ENCODE results near the gene DGAT2.

Gene DGAT2

DNA sequence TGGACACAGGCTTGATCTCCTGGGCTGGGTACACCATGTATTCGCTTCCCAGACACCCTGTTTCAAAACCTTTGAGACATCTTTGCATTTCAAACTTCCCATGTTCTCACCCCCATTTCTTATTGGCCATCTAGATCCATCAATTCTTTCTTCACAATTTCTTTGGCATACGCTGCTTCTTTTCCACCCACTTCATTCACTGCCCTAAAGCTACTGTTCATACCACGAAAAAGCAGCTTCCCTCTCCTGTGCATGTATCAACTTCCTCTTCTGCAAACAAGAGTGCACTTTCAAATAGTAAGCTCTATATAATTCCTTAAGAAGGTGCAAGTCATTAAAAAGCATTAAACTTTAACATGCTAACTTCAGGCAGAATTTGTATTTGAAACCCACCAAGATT lies 67.8 kb downstream of the DGAT2 start:
- no peak for TF ChIP-seq CTCF (IDR thresholded peaks at IDR 0.05; ENCODE audit: control extremely low read depth, extremely low read depth, low read depth, missing control alignments)
- ChIA-PET CTCF (interaction anchor here (1.0 to 2.7 kb wide), 9 partner anchors 9 to 316 kb away, joined by 3 to 9 read pairs (median 4); no protein-coding TSS in a partner anchor), POLR2A (interaction anchor here (0.6 kb wide), 2 partner anchors 23 to 320 kb away, joined by 4 to 8 read pairs; no protein-coding TSS in a partner anchor)
- no peak for DNase-seq (ENCODE audit: extremely low spot score)

GRCh38 chr11:75839851-75840250 lies 71.3 kb downstream of the DGAT2 start:
- ChIA-PET CTCF (interaction anchor here (0.8 to 1.9 kb wide), 3 partner anchors 7 to 37 kb away, joined by 3 to 6 read pairs (median 6); no protein-coding TSS in a partner anchor), POLR2A (no interaction called here)
- DNase-seq (ENCODE audit: extremely low spot score): no peak
- no peak for TF ChIP-seq CTCF (IDR thresholded peaks at IDR 0.05; ENCODE audit: control extremely low read depth, extremely low read depth, low read depth, missing control alignments)

GRCh38 chr11:75840522-75840921 lies 71.9 kb downstream of the DGAT2 start:
- CTCF ChIA-PET: interaction anchor here (1.3 to 1.9 kb wide), 3 partner anchors 8 to 38 kb away, joined by 3 to 6 read pairs (median 6); no protein-coding TSS in a partner anchor

GRCh38 chr11:75841739-75842138 lies 73.2 kb downstream of the DGAT2 start:
- ChIA-PET CTCF (interaction anchor here (1.3 to 1.7 kb wide), 2 partner anchors 9 to 10 kb away, joined by 3 to 6 read pairs; no protein-coding TSS in a partner anchor), POLR2A (no interaction called here)
- no peak for DNase-seq (ENCODE audit: extremely low spot score)
- no peak for TF ChIP-seq CTCF (IDR thresholded peaks at IDR 0.05; ENCODE audit: control extremely low read depth, extremely low read depth, low read depth, missing control alignments)

More at GRCh38 chr11:75840522-75840921, 71.9 kb downstream of the DGAT2 start:
- POLR2A ChIA-PET: no interaction called here
- DNase-seq (ENCODE audit: extremely low spot score): no peak
- no peak for TF ChIP-seq CTCF (IDR thresholded peaks at IDR 0.05; ENCODE audit: control extremely low read depth, extremely low read depth, low read depth, missing control alignments)

DNA sequence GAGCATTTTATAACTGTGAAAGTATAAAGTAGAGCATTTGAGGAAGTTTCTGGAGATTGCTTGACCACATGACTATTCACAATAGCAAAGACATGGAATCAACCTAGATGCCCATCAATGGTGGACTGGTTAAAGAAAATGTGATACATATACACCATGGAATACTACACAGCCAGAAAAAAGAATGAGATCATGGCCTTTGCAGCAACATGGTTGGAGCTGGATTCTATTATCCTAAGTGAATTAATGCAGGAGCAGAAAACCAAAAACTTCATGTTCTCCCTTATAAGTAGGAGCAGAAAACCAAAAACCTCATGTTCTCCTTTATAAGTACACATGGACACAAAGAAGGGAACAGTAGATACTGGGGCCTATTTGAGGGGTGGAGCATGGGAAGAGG lies 76.7 kb downstream of the DGAT2 start:
- POLR2A ChIA-PET: no interaction called here

DNA sequence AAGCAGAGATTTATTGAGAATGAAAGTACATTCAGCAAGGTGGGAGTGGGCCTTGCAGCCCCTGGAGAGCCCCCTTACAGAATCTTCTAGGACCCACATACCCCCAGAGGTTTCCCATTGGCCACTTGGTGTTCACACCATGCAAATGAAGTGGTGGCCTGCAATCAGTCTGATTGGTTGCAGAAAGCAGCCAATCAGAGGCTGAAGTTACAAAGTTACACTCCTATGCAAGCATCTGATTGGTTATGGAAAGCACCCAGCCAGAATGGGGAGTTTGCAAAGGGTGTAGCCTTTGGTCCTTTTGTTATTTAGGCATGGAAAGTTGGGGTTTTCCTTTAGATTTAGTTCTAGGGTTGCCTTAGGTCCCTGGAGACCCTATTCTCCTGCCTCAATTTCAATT lies 81.3 kb downstream of the DGAT2 start:
- DNase-seq (ENCODE audit: extremely low spot score): no peak
- CTCF ChIA-PET: interaction anchor here (1.4 to 7.9 kb wide), 2 partner anchors 18 to 302 kb away, joined by 5 to 92 read pairs; no protein-coding TSS in a partner anchor
- POLR2A ChIA-PET: no interaction called here
- no peak for TF ChIP-seq CTCF (IDR thresholded peaks at IDR 0.05; ENCODE audit: control extremely low read depth, extremely low read depth, low read depth, missing control alignments)

More for the DNA sequence above, 76.7 kb downstream of the DGAT2 start:
- CTCF ChIA-PET: interaction anchor here (1.4 to 1.5 kb wide), 2 partner anchors 13 to 23 kb away, joined by 3 to 7 read pairs; no protein-coding TSS in a partner anchor
- DNase-seq (ENCODE audit: extremely low spot score): no peak
- TF ChIP-seq CTCF (IDR thresholded peaks at IDR 0.05; ENCODE audit: control extremely low read depth, extremely low read depth, low read depth, missing control alignments): no peak
